Measurements from ENCODE around the gene BLVRB.

- TF ChIP-seq CTCF (IDR thresholded peaks at IDR 0.05; ENCODE audit: low read length) (no peak), EZH2 (optimal IDR thresholded peaks at IDR 0.05; ENCODE audit: low read depth, low read length) (no peak)
These were observed 49.8 kb downstream of the BLVRB start for GRCh38 chr19:40415768-40416167.
